Measurements from ENCODE around the gene TMEM131.

Gene TMEM131

GRCh38 chr2:97736185-97736584, 259.6 kb downstream of the TMEM131 start:
- no peak for TF ChIP-seq CTCF (conservative IDR thresholded peaks at IDR 0.05; ENCODE audit: low read depth)
- no peak overlapping the region for H3K27ac ChIP-seq
- ChIA-PET POLR2A (ENCODE audit: low non-redundant PET) (no interaction called here), CTCF (no interaction called here)
- no peak for DNase-seq (ENCODE audit: low spot score)

GRCh38 chr2:97735161-97735561, 260.6 kb downstream of the TMEM131 start:
- ChIA-PET CTCF (no interaction called here), POLR2A (ENCODE audit: low non-redundant PET) (no interaction called here)
- no peak for DNase-seq (ENCODE audit: low spot score)
- H3K27ac ChIP-seq = no peak overlapping the region
- no peak for TF ChIP-seq CTCF (conservative IDR thresholded peaks at IDR 0.05; ENCODE audit: low read depth)

- H3K27ac ChIP-seq = no peak overlapping the region
- TF ChIP-seq CTCF (conservative IDR thresholded peaks at IDR 0.05; ENCODE audit: low read depth) = no peak
- CTCF ChIA-PET = no interaction called here
- POLR2A ChIA-PET (ENCODE audit: low non-redundant PET) = no interaction called here
- DNase-seq (ENCODE audit: low spot score) = no peak
These were observed 261.4 kb downstream of the TMEM131 start for GRCh38 chr2:97734061-97735051.

GRCh38 chr2:97733341-97734035, 262.3 kb downstream of the TMEM131 start:
- no peak overlapping the region for H3K27ac ChIP-seq
- ChIA-PET POLR2A (ENCODE audit: low non-redundant PET) (no interaction called here), CTCF (no interaction called here)
- no peak for DNase-seq (ENCODE audit: low spot score)
- no peak for TF ChIP-seq CTCF (conservative IDR thresholded peaks at IDR 0.05; ENCODE audit: low read depth)

- no peak overlapping the region for H3K27ac ChIP-seq
- DNase-seq (ENCODE audit: low spot score) = no peak
- no peak for TF ChIP-seq CTCF (conservative IDR thresholded peaks at IDR 0.05; ENCODE audit: low read depth)
- ChIA-PET POLR2A (ENCODE audit: low non-redundant PET) (no interaction called here), CTCF (no interaction called here)
These were observed 263.1 kb downstream of the TMEM131 start for GRCh38 chr2:97732436-97733340.

Measured in RWPE1 (cell line).